CD4-positive, alpha-beta T cell treated with Interleukin-15 for 1 hour (primary cell): ENCODE results near the gene CD84.
A peak's percentile ranks its signal among the peaks of the same experiment; 100 is the strongest.
"Not testable (repeated sequence)": the region's sequence is repeated elsewhere in the genome, so short reads cannot be mapped to it uniquely, and the experiment has no call there.

Experiments used
- DNase-seq: peaks from one replicate; pipeline ENCODE4 v3.0.0-alpha.2; 2020

Gene CD84

DNA sequence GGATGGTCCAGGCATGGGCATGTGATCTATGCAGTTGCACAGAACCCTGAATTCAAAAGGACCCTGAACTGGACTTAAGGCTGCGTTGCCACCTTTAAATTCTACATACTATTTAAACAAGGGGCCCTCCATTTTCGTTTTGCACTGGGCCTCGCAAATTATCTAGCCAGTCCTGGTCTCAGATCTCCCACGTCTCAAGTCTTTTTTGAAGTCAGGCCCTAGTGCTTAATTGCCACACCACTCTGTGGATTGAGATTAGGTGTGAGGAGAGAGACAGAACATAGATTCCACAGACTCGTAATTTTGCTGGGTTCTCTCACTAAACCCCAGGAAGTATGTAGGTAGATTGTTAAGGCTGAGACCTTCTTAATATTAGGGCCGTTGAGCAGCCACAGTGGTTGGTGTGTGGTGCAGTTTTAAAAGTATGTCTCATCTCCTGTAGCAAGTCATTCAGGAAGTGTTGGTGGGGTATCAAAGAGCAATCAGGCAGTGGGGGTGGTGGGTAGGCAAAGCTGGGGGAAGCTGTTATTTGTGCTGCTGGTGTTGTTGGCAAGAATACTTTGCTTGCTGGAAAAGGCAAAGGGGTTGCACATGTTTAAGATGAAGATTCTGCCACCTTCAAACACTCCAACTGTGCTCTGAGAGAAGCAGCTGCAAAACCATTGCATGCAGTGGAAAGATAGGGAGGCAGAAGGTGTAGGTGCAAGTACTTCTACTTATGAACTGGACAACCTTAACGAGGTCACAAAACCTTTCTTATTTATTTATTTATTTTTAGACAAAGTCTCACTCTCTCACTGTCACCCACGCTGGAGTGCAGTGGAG, 11.2 kb downstream of the CD84 start:
- peak; percentile 72 for DNase-seq

DNA sequence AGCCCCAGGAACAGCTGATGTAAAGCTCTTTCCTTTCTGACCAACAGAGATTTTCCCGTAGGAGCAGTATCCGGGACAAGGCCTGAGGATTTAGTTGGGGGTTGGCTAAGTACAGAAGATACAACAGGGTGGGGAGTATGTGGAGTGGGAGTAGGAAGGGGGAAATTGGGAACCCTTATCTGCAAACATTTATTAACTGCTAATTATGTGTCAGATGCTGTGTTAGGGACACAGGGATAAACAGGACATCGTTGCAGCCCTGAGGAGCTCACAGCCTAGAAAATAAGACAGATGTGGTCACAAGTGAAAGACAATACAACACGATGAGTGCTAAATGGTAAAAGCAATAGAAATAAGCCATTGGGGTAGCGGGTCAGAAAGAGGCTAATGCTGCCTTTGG, 12.0 kb downstream of the CD84 start:
- no peak for DNase-seq

DNA sequence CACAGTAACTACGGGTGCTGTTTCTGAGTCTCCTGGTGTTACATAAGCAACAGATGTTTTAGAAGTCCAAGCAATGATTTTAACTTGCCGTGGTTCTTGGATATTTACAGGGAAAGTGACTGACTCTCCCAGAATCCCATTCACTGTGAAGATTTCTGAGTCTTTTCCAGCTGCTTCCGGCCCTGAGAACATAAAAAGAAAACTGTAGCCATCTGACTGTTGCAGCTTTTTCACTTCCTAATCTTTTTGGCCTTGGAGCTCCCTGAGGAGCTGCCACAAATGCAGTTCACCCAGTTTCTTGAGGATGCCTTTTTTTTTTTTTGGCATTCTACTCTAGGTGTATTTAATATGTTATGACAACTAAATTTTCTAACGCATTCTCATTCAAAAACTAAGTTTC, 13.7 kb downstream of the CD84 start:
- DNase-seq = no peak

DNA sequence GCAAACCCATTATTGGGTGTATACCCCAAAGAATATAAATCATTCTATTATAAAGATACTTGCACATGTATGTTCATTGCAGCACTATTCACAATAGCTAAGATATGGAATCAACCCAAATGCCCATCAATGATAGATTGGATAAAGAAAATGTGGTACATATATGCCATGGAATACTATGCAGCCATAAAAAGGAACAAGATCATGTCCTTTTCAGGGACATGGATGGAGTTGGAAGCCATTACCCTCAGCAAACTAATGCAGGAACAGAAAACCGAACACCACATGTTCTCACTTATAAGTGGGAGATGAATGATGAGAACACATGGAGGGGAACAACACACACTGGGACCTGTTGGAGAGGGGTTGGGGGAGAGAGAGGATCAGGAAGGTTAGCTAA, 16.1 kb downstream of the CD84 start:
- not testable (repeated sequence) for DNase-seq

DNA sequence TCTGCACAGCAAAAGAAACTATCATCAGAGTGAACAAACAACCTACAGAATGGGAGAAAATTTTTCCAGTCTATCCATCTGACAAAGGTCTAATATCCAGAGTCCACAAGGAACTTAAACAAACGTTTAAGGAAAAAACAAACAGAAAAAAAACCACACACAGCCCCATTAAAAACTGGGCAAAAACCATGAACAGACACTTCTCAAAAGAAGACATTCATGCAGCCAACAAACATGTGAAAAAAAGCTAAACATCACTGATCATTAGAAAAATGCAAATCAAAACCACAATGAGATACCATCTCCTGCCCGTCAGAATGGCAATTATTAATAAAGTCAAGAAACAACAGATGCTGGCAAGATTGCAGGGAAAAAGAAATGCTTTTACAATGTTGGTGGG, 16.6 kb downstream of the CD84 start:
- DNase-seq = not testable (repeated sequence)

DNA sequence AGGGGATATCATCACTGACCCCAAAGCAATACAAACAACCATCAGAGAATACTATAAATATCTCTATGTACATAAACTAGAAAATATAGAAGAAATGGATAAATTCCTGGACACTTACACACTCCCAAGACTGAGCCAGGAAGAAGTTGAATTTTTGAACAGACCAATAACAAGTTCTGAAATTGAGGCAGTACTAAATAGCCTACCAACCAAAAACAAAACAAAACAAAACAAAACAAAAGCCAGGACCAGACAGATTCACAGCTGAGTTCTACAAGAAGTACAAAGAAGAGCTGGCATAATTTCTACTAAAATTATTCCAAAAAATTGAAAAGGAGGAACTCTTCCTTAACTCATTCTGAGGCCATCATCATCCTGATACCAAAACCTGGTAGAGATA, 18.5 kb downstream of the CD84 start:
- DNase-seq = no peak

DNA sequence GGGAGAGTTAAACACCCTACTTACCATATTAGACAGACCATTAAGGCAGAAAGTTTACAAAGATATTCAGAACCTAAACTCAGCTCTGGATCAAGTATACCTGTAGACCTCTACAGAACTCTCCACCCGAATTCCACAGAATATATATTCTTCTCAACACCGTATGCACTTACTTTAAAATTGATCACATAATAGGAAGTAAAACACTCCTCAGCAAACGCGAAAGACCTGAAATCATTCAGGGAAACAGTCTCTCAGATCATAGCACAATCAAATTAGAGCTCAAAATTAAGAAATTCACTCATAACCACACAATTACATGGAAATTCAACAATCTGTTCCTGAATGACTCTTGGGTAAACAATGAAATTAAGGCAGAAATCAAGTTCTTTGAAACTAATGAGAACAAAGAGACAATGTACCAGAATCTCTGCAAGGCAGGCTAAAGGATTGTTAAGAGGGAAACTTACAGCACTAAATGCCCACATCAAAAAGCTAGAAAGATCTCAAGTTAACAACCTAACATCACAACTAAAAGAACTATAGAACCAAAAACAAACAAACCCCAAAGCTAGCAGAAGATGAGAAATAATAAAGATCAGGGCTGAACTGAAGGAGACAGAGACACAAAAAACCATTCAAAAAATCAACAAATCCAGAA, 19.1 kb downstream of the CD84 start:
- DNase-seq = no peak

DNA sequence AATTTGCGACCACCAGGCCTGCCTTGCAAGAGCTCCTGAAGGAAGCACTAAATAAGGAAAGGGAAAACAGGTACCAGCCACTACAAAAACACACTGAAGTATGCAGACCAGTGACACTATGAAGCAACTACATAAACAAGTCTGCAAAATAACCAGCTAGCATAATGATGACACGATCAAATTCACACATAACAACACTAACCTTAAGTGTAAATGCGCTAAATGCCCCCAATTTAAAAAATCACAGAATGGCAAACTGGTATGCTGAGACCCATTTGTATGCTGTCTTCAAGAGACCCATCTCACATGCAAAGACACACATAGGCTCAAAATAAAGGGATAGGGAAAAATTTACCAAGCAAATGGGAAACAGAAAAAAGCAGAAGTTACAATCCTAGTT, 19.9 kb downstream of the CD84 start:
- DNase-seq = not testable (repeated sequence)

DNA sequence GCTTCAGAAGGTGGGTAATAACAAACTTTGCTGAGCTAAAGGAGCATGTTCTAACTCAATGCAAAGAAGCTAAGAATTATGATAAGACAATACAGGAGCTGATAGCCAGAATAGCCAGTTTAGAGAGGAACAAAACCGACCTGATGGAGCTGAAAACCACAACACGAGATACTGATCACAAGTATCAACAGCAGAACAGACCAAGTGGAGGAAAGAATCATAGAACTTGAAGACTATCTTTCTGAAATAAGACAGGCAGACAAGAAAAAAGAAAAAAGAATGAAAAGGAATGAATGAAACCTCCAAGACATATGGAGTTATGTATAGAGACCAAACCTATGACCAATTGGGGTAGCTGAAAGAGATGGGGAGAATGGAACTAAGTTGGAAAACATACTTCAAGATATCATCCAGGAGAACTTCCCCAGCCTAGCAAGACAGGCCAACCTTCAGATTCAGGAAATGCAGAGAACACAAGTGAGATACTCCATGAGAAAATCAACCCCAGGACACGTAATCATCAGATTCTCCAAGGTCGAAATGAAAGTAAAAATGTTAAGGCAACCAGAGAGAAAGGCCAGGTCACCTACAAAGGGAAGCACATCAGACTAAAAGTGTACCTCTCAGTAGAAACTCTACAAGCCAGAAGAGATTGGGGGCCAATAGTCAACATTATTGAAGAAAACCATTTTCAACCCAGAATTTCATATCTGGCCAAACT, 20.5 kb downstream of the CD84 start:
- DNase-seq = no peak

DNA sequence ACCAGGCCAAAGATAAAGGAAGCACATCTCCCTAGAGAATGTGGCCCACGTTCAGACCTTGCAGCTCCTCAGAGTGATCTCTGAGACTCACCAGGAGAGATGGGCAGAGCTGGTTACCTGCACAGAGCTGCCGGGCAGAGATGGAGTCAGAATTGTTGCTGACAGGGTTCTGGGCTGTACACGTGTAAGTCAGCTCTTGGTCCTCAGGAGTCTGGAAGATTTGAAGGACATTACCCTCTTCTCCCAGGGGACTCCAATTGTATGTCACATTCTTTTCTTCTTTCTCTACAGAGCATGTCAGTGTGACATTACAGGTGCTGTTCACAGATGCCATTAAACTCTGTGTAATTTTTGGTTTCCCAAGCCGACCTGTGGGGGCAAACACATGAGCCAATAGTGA, 25.5 kb downstream of the CD84 start:
- no peak for DNase-seq

DNA sequence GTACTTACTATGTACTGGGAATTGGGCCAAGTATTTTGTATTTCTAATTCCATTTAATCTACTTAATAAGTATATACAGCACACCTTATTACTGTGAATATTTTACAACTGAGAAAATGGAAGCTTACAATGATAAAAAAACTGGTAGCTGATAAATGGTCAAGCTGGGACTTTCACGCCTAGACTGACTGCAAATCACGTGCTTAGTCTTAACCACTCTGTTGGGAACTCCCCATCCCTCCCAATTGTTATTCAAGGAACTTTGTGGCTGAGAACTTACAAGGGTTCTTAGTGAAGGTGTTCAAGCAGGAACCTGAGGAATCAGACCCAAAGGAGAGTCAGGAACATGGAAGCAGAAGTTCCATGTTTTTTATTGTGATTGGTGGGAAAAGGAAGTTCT, 26.9 kb downstream of the CD84 start:
- no peak for DNase-seq

DNA sequence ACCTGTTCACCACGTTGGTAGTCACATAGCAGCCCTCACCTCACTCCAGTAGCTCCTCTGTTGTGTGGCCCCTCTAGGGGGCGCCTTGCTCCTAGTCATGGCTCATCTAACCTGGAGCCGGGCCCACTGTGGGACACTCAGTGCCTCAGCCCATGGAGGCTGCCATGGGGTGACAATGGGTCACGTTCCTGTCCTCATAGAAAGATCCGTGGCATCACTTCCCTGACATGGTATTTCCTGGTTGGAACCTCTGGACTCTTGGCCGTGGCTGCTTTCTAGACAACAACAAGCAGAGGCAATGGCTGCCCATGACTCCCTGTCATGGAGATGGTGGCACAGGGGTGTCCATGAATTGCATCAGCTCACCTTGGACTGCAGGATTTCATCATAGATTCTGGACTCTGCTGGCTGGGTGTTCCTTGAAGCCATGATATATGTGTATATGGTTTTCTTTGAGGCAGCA, 28.7 kb downstream of the CD84 start:
- DNase-seq = peak; percentile 45

DNA sequence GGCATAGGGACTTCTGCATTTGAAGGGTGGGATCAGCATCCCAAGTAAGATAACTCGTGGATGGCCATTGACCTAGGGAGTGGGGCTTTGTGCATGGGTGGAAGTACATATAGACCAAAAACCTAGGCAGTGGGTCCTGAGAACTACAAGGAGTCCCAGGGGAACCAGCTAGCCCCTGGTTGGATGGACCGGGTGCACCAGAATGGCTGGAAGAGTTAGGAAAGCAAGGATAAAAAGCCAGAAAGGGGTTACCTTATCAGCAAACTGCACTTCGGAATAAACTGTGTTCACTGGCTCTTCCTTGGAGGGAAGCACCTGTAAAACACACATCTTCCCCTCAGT, 29.7 kb downstream of the CD84 start:
- no peak for DNase-seq

DNA sequence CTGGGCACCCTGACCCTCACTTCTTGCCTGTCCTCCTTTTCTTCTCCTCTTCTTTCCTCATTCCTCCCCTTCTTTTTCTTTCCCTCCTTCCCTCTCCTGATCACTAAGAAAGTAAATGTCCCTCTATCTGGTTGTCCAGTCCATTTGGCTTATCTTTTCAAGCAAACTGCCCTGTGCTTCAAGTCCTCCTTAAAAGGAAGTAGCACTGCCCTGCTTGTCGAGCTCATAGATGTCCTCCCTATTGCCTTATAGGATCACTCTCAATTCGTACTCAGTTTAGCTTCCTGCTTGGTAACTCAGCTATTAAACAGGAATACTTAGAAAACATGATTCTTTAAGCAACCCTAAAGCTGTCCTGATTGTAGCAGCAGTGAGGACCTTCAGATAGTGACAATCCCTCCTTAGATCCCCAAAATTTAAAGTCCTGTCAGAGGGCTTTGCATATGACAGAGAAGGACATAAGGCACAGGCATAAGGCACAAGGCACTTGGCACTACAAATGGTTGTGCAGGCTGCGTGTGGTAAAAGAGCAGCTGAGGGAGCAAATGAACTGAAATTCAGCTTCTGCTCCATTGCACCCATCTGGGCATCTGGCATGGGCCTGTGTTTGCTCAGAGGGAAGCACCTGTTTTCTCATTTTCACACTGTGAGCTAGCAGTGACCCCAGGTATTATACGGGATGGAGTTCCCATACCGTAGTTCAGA, 30.2 kb downstream of the CD84 start:
- DNase-seq = peak; percentile 32

DNA sequence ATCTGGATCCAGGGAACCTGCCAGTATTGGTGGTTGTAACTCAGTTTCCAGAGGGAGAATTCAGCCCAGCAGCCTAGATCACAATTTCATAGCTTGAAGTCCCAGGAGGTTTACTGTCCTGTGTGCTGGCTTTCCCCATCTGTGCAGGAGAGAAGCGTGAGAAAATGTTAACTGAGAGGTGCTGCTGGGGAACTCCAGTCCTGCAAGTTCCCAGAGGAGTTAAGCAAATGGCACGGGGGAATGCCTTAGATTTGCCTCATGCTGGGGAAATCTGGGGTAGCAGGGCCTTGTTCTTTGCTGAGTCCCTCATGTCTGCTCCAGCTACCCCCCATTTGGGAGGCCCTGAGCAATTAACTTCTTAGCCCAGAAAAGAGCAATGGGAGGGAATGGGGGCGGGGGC, 31.1 kb downstream of the CD84 start:
- no peak for DNase-seq

DNA sequence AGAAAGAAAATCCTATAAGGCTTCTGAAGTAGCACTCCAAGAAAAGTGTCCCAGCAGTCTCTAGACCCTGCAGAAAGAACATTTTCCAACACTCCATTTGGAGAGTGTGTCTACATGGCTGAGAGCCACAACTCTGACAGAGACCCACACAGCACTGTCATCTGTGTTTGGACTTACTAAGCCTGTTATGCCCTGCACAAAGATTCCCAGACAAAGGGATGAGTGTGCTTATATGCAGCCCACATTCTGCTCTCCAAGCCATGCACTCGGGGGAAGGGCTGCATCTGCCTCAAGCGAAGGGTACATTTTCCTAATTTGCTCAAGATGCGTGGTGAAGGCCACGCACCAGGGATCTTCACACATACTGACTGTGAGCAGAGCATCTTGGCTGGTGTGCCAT, 31.9 kb downstream of the CD84 start:
- DNase-seq = no peak

DNA sequence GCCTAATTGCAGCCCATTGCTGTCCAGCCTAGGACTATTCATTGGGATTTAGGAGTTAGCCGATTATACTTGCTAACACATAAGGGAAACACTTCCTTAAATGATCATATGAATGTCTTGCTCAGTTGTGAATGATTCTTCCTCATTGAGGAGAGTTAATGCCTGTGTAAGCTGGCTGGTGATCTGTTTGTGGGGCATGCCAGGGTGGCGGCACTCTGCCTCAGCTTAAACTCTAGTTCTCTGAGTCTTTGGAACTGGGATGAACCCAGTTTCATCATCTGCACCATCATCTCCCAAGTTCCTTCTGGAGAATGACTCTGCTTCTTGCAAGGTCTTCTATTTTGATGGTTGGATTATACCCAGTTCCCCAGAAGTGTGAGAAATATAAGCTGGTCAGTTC, 32.4 kb downstream of the CD84 start:
- DNase-seq = peak; percentile 34

DNA sequence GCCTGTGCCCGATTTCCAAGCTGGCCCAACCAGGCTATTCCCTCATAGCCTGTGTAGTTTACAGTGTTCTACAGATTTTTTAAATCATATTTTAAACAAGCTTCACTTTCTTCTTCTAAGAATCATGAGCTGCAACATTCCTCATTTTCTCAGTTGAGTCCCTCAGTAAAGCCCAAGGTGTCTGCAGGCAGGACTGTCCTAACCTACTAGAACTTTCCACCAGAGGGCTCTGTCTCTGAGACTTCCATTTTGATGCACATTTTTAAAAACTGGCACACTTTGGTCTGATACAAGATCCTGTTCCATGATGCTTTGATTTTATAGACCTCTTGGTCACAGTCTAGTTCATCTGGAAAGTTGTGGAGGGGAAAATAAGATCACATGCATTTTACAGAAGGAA, 34.6 kb downstream of the CD84 start:
- no peak for DNase-seq

DNA sequence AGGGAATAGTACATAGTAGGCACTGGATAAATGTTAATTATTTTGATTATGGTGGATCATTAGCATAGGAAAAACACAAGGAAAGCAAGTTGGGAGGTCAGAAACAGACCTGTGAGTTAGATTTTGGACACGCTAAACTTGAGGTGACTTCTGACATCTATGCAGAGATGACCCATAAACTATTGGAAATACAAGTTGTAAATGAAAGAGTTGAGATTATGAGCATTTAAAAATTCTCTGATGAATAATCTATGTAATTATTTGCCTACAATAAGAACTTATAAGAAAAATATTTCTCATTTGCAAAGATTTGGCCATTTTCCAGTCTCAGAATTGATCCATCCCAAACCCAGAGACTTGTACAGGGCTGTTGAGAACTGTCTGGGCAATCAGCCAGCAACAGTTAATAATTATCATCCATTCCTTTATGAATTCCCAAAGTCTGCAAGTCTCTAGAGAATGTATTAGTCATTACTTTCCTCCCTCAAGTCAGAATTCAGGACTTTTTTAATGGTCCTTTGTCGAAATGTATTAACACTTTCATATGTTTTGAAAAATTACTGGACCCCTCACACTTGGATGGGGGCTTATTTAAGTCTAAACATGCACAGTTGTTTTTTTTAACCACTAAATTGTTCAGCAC, 36.9 kb downstream of the CD84 start:
- no peak for DNase-seq

DNA sequence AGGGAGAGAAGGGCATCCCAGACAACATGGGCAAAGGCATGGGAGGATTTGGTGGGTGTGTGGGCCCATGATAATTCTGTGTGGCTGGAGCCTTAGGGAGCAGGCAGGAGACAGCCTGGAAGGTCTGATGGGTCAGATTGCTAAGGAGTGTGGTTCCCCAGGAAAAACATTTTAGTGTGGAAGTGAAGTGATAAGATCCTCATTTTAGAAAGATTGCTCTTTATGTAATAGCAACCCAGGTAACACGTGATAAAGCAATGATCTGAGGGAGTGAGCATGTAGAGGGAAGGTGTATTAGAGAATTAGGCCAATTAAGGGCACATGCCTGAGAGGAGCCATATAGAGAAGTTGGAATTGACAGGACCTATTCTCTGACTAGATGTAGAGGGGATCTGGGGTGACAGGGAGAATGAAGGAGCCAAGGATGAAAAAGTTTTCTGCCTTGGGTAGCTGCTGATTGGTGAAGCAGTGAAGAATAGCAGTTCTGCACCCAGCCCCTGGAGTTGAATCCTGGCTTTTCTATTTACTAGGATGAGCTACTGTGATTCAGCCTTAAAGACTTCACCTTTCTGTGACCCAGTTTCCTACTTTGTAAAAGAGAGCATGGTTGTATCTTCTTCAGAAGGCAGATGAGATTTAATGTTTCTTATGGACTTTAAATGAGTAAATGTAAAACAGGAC, 37.5 kb downstream of the CD84 start:
- no peak for DNase-seq

DNA sequence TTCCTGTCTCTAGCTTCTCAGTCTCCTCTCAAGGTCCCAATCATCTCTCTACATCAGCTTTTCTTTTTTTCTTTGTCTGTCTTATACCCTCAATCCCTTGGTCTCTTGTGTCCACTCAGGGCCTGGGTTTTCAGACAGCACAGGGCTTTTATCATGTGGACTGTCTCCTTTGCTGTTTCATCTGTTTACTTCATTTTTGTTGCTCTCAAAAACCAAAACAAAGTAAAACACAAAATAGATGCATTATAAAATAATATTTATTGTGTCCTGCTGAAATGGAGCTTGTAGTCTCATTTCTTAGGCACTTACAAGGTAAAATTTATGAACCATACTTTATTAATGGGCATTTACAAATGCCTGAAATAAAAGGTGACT, 38.5 kb downstream of the CD84 start:
- no peak for DNase-seq
